ENCODE data around the gene CDC42BPB. TPM values are rescaled to one million over a fixed set of nuclear protein-coding genes. Genes with fewer than 3 reads are reported as not detected.
A peak's percentile ranks its signal among the peaks of the same experiment; 100 is the strongest.

The CDC42BPB gene
- total RNA-seq, 6 donors from 2014 or later, result 108 to 268 (median 124) TPM

GRCh38 chr14:103090481-103091020, 33.2 kb upstream of the CDC42BPB start:
- Histone ChIP-seq H3K4me3 (no peak overlapping the region), H3K27ac (no peak overlapping the region), H3K36me3 (no peaks in the 10 kb centered on the region), H3K9me3 (no peaks in the 10 kb centered on the region), H3K27me3 (peaks cover 0 to 4% (median 0%) of the 10 kb centered on the region in 4 donors), H3K4me1 (peaks cover 11 to 29% (median 19%) of the 10 kb centered on the region in 4 donors)
- no peak for TF ChIP-seq POLR2A (IDR thresholded peaks at IDR 0.05)
- TF ChIP-seq EP300 (IDR thresholded peaks at IDR 0.05), result no peak
- no peak for TF ChIP-seq CTCF (IDR thresholded peaks at IDR 0.05)
- ATAC-seq (ENCODE audit: low FRiP score in 2 of 2), result no peak
- peak in 1 of 2 donors; percentile 49 for DNase-seq
- 80 to 85% methylated on average over 8 to 12 of the region's 12 CpGs for WGBS, 2 donors

DNA sequence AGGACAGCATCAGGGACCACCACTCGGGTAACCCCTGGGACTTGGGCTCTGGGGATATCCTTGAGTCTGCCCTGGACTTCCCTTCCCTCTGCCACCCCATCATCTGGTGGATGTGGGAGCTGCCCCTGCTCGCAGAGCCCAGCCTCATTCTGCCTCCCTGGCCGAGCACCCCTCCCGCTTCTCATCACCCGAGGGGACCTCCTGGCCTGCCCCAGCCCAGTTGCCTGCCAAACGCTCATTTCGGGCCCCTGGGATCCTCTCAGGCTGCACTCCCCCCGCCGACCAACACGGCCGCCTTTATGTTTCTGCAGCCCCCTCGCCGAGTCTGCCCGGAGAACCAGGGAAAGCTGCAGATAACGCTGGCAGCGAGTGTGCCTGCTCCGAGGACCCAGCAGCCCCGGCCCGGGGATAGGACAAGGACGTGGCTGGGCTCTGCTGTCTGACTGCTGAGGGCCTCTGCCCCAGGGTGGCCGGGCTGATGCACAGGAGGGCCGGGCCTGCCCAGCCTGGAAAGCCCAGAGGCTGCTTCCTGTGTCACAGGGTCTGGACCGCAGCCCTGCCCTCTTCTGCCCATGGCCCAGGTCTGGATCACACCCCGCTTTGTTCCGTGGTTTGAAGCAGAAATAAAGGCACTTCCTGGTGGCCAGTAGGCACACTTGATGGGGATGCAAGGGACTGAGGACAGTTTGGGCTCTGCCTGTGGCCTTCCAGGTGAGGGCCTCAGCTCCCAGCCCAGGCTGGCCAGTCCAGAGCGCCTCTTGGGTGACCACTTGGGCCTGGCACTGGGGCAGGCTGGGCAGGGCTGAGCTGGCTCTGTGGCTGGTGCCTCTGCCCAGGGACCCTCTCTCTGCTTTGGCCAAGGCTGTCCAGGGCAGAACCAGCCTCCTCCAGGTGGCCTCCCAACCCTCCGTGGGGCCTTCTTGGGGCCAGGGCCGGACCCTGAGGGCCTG, 32.3 kb upstream of the CDC42BPB start:
- Histone ChIP-seq H3K27me3 (peaks cover 0 to 4% (median 2%) of the 10 kb centered on the region in 4 donors), H3K27ac (no peak overlapping the region), H3K36me3 (no peaks in the 10 kb centered on the region), H3K4me3 (no peak overlapping the region), H3K9me3 (no peaks in the 10 kb centered on the region), H3K4me1 (peaks cover 11 to 24% (median 16%) of the 10 kb centered on the region in 4 donors)
- peak in 1 of 2 donors; percentile 77 for DNase-seq
- TF ChIP-seq CTCF (IDR thresholded peaks at IDR 0.05) (no peak), POLR2AphosphoS5 (IDR thresholded peaks at IDR 0.05) (no peak), POLR2A (IDR thresholded peaks at IDR 0.05) (no peak), EP300 (IDR thresholded peaks at IDR 0.05) (no peak)
- no peak for ATAC-seq (ENCODE audit: low FRiP score in 2 of 2)
- WGBS, 2 donors, result 89 to 93% methylated on average over 18 to 26 of the region's 28 CpGs

DNA sequence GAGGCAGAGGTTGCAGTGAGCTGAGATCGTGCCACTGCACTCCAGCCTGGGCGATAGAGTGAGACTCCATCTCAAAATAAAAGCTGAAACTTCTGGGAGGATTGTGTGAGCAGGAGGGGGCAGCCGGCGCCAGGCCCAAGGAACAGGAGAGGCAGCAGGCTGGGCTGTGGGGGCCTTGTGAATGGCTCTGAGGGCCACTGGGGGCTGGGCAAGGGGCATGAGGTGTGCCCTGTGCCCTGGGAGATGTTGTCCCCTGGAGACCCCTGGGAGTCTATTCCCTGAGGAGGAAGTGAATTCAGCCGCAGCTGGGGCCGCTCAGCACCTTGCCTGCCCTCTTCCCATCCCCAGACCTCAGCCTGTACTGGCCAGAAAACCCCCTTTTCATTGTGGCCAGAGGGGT, 31.6 kb upstream of the CDC42BPB start:
- Histone ChIP-seq H3K9me3 (no peaks in the 10 kb centered on the region), H3K4me3 (no peak overlapping the region), H3K27me3 (peaks cover 0 to 10% (median 6%) of the 10 kb centered on the region in 4 donors), H3K27ac (no peak overlapping the region), H3K4me1 (peaks cover 5 to 22% (median 11%) of the 10 kb centered on the region in 4 donors), H3K36me3 (no peaks in the 10 kb centered on the region)
- DNase-seq (peak in 1 of 2 donors; percentile 38), ATAC-seq (ENCODE audit: low FRiP score in 2 of 2) (no peak)
- WGBS, 2 donors, result 79 to 82% methylated on average over 6 of the region's 6 CpGs
- TF ChIP-seq CTCF (IDR thresholded peaks at IDR 0.05) (no peak), EP300 (IDR thresholded peaks at IDR 0.05) (no peak), POLR2AphosphoS5 (IDR thresholded peaks at IDR 0.05) (no peak), POLR2A (IDR thresholded peaks at IDR 0.05) (no peak)

- H3K4me1 ChIP-seq, result peaks cover 5 to 25% (median 11%) of the 10 kb centered on the region in 4 donors
- DNase-seq (peak in 1 of 2 donors; percentile 68), ATAC-seq (ENCODE audit: low FRiP score in 2 of 2) (no peak)
- no peak overlapping the region for H3K4me3 ChIP-seq
- no peaks in the 10 kb centered on the region for H3K36me3 ChIP-seq
- TF ChIP-seq EP300 (IDR thresholded peaks at IDR 0.05), result no peak
- no peak for TF ChIP-seq POLR2A (IDR thresholded peaks at IDR 0.05)
- no peak for TF ChIP-seq POLR2AphosphoS5 (IDR thresholded peaks at IDR 0.05)
- TF ChIP-seq CTCF (IDR thresholded peaks at IDR 0.05), result no peak
- 78 to 91% methylated on average over 9 to 13 of the region's 13 CpGs for WGBS, 2 donors
- H3K27ac ChIP-seq, result no peak overlapping the region
- peaks cover 0 to 12% (median 7%) of the 10 kb centered on the region in 4 donors for H3K27me3 ChIP-seq
- H3K9me3 ChIP-seq, result no peaks in the 10 kb centered on the region
Measured at GRCh38 chr14:103087343-103087835, 30.0 kb upstream of the CDC42BPB start.

Measured in upper lobe of left lung (tissue), 6 donors.